ENCODE measurements around the gene PIK3CD. TPM values are rescaled to one million over a fixed set of nuclear protein-coding genes. Genes with fewer than 3 reads are reported as not detected.

PIK3CD gene
- total and polyA plus RNA-seq, 2 of the 8 experiments (the other 6 are each of a cell fraction or from before 2014, with no cell fraction given), result 20.6 to 24.1 TPM

- TF ChIP-seq EZH2 (IDR thresholded peaks at IDR 0.05; ENCODE audit: low read depth, low read length, severe bottlenecking) (no peak), ATF2 (IDR thresholded peaks at IDR 0.05; ENCODE audit: low read length) (no peak)
Observed at GRCh38 chr1:9703681-9704080, 52.1 kb downstream of the PIK3CD start (continued).

Measured in H1 (cell line).